HUES64 (cell line): Measurements from ENCODE around the gene PLEKHA5.

Source experiments
- H3K27ac ChIP-seq: 2 replicates; pipeline ENCODE4 v1.7.0; 2013; ENCODE audit warnings: low read depth, low read length, inconsistent platforms
- H3K27me3 ChIP-seq: 2 replicates; pipeline ENCODE4 v1.6.1; 2013; ENCODE audit warnings: mild to moderate bottlenecking, low read length; ENCODE audit not compliant: insufficient read depth
- H3K36me3 ChIP-seq: 2 replicates; pipeline ENCODE4 v1.6.1; 2013; ENCODE audit warnings: mild to moderate bottlenecking, low read length; ENCODE audit not compliant: insufficient read depth
- H3K4me1 ChIP-seq: 2 replicates; pipeline ENCODE4 v1.6.1; 2013; ENCODE audit warnings: mild to moderate bottlenecking, low read length, moderate library complexity; ENCODE audit not compliant: insufficient read depth
- H3K4me3 ChIP-seq: 2 replicates; pipeline ENCODE4 v1.5.1; 2013; ENCODE audit warnings: mild to moderate bottlenecking, low read length, moderate library complexity
- H3K9ac ChIP-seq: 2 replicates; pipeline ENCODE4 v1.6.1; 2013; ENCODE audit warnings: mild to moderate bottlenecking, low read depth, low read length
- H3K9me3 ChIP-seq: 2 replicates; pipeline ENCODE4 v1.6.1; 2013; ENCODE audit warnings: low read depth, low read length; ENCODE audit not compliant: insufficient read depth
- WGBS: fragments of 150-250, 120-280 bp; methylation state at CpG from one replicate; pipeline ENCODE4 v1.1.7; 2013; ENCODE audit warnings: missing lambda C conversion rate; 5-methylcytosine and 5-hydroxymethylcytosine counted together

The PLEKHA5 gene

DNA sequence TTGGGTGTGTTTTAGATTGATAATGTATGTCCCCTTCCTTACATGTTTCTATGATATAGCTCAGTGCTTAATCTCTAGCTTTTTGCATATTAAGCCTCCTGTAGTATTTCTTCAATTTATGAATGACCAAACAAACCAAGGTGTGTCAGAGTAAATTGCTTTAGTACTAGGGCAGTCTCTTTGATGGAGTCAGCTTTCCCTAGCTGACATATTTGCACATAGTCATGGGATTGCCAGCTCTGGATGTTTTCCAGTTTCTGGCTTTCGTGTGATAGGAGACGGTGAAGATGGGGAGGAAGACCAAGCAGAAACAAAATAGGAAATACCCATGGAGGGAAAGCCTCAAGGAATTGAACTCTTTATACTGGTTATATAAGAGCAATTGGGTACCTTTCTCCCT, 148.9 kb downstream of the PLEKHA5 start:
- WGBS: 98% methylated on average over 2 of the region's 2 CpGs
- Histone ChIP-seq H3K27me3 (no peaks in the 10 kb centered on the region), H3K4me3 (no peak overlapping the region), H3K27ac (no peak overlapping the region), H3K4me1 (no peaks in the 10 kb centered on the region), H3K9me3 (no peaks in the 10 kb centered on the region), H3K36me3 (peaks cover 73% of the 10 kb centered on the region), H3K9ac (no peak overlapping the region)

DNA sequence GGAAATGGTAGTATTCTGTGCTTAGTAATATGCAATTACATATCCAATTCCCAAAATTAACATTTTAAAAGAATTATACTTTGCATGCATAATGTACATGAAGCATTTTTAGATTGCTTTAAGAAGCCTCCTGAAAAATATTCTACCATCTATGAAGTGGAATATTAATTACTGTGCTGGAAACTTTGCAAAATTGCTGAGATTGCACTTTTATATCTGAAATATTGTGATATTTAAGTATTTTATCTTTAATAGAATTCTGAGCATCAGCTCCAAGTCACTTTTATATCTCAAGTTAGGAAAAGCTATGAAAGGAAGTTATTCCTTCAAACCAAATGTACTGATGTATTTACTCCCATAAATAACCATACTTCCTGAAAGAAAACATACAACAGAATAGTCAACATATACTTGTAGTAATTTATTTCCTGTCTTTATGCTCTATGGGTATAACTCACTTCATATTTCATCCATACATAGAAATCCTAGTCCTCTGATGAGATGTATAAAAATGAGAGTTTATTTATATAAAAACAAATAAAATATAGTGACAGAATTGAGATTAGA, 152.7 kb downstream of the PLEKHA5 start:
- H3K27ac ChIP-seq: no peak overlapping the region
- H3K4me1 ChIP-seq: no peaks in the 10 kb centered on the region
- H3K9me3 ChIP-seq: no peaks in the 10 kb centered on the region
- H3K9ac ChIP-seq: no peak overlapping the region
- no peaks in the 10 kb centered on the region for H3K27me3 ChIP-seq
- peaks cover 72% of the 10 kb centered on the region for H3K36me3 ChIP-seq
- H3K4me3 ChIP-seq: no peak overlapping the region

DNA sequence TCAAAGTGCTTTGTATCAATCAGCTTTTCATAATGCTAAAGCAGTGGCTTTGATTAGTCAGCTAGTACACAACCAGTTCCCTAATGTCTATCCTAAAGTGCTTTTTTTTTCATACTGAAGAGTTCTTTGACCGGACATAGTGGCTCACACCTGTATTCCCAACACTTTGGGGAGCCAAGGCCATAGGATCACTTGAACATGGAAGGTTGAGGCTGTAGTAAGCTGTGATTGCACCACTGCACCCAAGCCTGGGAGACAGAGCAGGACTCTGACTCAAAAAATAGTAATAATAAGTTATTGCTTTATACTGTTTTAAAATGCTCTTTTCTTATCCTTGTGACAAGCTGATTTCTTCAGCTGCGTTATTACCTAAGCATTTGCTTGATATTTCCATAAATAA, 155.1 kb downstream of the PLEKHA5 start:
- H3K4me1 ChIP-seq: peaks cover 11% of the 10 kb centered on the region
- no peak overlapping the region for H3K4me3 ChIP-seq
- WGBS: 86% methylated on average over 1 of the region's 2 CpGs
- H3K9ac ChIP-seq: no peak overlapping the region
- no peaks in the 10 kb centered on the region for H3K9me3 ChIP-seq
- no peak overlapping the region for H3K27ac ChIP-seq
- peaks cover 68% of the 10 kb centered on the region for H3K36me3 ChIP-seq
- no peaks in the 10 kb centered on the region for H3K27me3 ChIP-seq

DNA sequence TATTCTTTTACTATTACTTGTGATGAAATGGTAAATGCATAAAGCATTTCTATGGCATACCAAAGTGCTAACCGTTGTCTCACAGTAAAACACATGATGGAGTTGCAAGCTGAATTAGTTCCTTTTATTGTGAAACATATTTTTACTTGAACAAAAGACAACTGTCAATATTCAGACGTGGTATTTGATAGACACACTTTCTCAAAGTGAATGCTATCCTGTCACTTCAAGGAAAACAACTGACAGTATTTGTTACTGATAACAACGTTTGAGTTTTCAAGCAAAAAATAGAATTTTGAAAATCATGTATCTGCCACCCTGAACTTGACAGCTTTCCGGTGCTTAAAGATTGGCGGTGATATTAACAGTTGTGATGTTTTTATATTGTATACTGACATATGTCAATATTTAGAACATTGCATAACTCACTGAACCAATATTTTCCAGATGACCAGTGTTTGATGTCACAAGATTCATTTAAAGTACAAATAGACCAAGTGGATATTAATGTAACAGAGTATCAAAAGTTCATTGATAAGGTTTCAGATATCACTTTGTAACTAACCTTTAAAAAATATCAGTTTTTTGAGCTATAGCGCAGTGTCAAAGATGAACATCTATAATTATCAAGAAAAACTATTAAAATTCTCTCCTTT, 156.4 kb downstream of the PLEKHA5 start:
- peaks cover 11% of the 10 kb centered on the region for H3K4me1 ChIP-seq
- H3K9ac ChIP-seq: no peak overlapping the region
- no peak overlapping the region for H3K4me3 ChIP-seq
- 88% methylated on average over 4 of the region's 6 CpGs for WGBS
- peaks cover 71% of the 10 kb centered on the region for H3K36me3 ChIP-seq
- no peaks in the 10 kb centered on the region for H3K9me3 ChIP-seq
- no peaks in the 10 kb centered on the region for H3K27me3 ChIP-seq
- no peak overlapping the region for H3K27ac ChIP-seq

DNA sequence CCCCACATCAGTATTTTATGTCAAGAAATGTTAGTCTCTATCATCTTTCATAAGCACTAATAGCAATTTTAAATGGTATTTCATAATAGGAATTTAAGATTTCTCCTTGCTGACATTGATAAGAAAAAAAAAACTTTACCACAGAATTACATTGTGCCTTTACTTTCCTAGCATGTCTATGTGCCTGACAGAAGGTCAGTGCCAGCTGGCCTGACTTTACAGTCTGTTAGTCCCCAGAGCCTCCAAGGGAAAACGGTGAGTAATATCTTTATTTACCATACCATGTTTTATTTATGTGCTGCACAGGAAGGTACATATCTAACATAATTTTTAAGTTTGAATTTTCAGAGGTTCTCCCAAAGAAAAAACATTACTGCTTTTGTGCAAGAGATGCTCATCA, 157.8 kb downstream of the PLEKHA5 start:
- peaks cover 71% of the 10 kb centered on the region for H3K36me3 ChIP-seq
- WGBS: 83% methylated on average over 1 of the region's 1 CpG
- H3K9me3 ChIP-seq: no peaks in the 10 kb centered on the region
- no peak overlapping the region for H3K4me3 ChIP-seq
- no peaks in the 10 kb centered on the region for H3K27me3 ChIP-seq
- peaks cover 11% of the 10 kb centered on the region for H3K4me1 ChIP-seq
- H3K27ac ChIP-seq: no peak overlapping the region; the same call in 1 of the 2 replicates
- no peak overlapping the region for H3K9ac ChIP-seq

DNA sequence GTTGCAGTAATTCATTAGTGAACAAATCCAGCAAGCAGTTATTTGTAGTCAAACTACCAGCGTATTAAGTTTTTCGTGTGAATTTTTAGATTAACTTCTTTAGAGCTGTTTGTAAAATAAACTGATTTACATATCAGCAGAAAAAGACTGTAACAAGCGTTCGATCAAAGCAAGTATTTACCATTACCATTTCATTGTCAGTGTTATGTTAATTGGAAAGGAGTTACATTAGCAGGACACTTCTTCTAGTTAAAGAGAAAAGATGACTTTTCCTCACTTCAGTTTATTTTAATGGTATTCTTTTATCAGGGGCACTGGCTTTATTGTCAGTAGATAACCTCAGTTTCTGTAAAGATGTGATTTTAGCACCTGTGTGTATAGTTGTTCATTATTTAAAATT, 158.6 kb downstream of the PLEKHA5 start:
- H3K4me1 ChIP-seq: peaks cover 11% of the 10 kb centered on the region
- peaks cover 67% of the 10 kb centered on the region for H3K36me3 ChIP-seq
- no peak overlapping the region for H3K9ac ChIP-seq
- WGBS: 58% methylated on average over 2 of the region's 4 CpGs
- H3K9me3 ChIP-seq: no peaks in the 10 kb centered on the region
- H3K4me3 ChIP-seq: no peak overlapping the region
- H3K27ac ChIP-seq: no peak overlapping the region; the same call in 1 of the 2 replicates
- H3K27me3 ChIP-seq: no peaks in the 10 kb centered on the region

DNA sequence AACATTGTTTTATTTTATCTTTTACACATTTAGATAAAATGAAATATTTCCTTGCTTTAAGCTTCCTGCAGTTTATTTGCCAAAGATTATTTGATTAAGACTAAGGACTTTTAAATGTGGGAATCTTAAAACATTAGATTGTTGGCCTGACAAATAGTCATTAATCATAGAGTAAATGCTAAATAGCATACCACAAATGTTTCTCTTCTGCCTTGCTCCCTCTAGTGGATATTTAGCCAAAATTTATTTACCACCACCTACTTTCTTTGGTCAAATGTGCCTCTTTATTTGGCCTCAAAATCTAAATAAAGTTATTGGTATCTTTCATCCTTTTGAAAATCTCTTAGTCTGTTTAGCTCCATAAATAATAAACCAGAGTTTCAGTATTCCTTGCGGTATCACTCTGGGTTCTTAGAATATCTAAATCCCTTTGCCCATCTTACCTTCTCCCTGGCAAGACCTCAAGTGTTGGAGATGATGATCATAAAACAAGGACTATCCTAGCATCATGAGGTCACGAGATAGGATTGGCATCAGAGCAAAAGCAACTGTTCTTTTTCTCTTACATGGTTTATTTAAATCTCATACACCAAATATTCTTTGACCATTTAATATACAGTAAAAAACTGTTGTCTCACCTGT, 159.2 kb downstream of the PLEKHA5 start:
- Histone ChIP-seq H3K27ac (no peak overlapping the region), H3K9me3 (no peaks in the 10 kb centered on the region), H3K9ac (no peak overlapping the region), H3K4me3 (no peak overlapping the region), H3K36me3 (peaks cover 67% of the 10 kb centered on the region), H3K27me3 (no peaks in the 10 kb centered on the region), H3K4me1 (peaks cover 11% of the 10 kb centered on the region)
- 86% methylated on average over 2 of the region's 2 CpGs for WGBS

DNA sequence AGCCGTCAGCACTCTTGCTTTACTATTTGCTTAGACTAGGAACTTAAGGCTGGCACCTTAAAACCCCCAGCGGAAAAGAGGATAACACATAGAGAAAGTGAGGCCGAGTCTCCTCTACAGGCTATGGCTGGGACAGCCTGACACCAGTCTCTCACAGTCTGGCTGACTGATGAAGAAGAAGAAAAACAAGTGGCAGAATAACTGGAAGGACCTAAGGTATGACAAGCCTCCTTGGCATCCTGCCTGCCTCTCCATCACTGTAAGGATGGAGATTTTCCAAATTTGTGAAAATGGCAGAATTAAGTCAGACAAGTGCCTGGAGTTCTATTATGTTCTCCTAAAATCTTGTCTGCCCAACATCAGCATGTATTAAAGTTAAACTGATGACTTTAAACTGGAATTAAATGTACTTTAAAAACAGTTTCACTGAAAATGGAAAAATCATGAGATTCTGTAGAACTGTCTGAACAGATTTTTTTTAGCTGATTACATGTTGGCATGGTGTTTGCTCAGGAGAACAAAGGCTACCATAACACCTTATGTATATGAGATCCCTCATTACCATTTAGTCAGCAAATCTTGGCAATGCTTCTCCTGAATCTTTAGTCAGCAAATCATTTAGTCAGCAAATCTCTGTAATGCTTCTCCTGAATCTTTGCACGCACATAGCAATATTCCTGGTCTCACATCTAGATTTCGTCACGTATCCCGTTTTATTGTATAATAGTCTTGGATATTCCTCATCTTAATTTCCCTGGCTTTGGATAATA, 169.5 kb downstream of the PLEKHA5 start:
- H3K4me3 ChIP-seq: no peak overlapping the region
- 98% methylated on average over 7 of the region's 7 CpGs for WGBS
- H3K9me3 ChIP-seq: no peaks in the 10 kb centered on the region
- H3K9ac ChIP-seq: no peak overlapping the region
- peaks cover 53% of the 10 kb centered on the region for H3K36me3 ChIP-seq
- peaks cover 9% of the 10 kb centered on the region; the same call in 1 of the 2 replicates for H3K4me1 ChIP-seq
- H3K27ac ChIP-seq: no peak overlapping the region
- no peaks in the 10 kb centered on the region for H3K27me3 ChIP-seq

DNA sequence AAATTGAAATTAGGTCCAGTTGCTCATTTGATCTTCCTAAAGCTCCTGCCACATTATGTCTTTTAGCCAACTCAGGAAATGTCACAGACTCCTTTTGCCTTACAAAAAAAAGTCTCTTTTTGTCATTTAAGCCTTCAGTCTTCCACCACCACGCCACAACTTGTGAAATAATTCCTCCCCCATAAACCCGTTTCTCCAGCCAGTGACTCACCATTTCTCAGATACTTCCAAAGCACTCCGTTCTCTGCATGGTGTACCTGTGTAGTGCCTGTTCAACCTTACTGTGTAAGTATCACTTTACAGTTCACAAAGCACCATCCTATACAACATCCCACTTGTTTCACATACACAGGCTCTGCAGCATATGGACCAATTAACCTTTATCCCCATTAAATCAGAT, 170.2 kb downstream of the PLEKHA5 start:
- Histone ChIP-seq H3K4me3 (no peak overlapping the region), H3K27ac (no peak overlapping the region), H3K9me3 (no peaks in the 10 kb centered on the region), H3K27me3 (no peaks in the 10 kb centered on the region), H3K4me1 (peaks cover 9% of the 10 kb centered on the region; the same call in 1 of the 2 replicates), H3K9ac (no peak overlapping the region), H3K36me3 (peaks cover 54% of the 10 kb centered on the region)
- 95% methylated on average over 3 of the region's 3 CpGs for WGBS

DNA sequence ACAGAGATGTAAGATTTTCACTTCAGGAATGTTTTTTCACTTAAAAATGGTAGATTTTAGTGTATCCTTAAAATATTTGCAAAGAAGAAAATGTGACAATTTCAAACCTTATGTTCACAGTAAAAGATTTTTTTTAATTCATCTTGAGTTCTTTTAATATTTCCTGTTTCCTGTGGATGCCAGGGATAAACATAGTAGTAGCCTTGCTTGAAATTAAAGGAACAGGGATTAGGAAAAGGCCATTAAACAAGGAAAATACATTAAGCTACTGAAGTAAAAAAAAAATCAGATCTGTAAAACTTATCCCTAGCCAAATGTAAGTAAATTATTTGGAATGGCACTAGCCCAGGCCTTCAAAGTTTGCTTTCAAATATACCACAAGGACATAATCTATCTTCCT, 171.7 kb downstream of the PLEKHA5 start:
- Histone ChIP-seq H3K27me3 (no peaks in the 10 kb centered on the region), H3K27ac (no peak overlapping the region), H3K9me3 (no peaks in the 10 kb centered on the region), H3K36me3 (peaks cover 51% of the 10 kb centered on the region), H3K4me1 (peaks cover 9% of the 10 kb centered on the region; the same call in 1 of the 2 replicates), H3K4me3 (no peak overlapping the region), H3K9ac (no peak overlapping the region)

DNA sequence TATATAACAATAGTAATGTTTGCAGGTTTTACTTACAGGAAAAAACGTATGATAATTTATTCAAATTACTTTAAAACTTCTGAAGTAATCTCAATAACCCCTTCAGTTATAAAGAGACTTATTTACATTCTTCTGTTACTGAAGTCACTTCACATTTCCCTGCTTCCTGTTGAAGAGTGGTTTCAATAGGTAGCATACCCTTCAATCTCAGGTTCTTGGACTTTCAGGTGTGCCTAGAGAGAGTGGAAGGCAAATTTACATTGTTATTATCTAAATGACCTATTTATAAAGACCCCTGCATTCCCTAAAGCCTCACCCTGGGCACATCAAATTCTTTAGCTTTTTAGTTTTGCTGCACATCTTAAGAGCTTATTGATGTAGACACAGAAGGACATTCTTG, 172.2 kb downstream of the PLEKHA5 start:
- no peak overlapping the region for H3K27ac ChIP-seq
- H3K27me3 ChIP-seq: no peaks in the 10 kb centered on the region
- no peaks in the 10 kb centered on the region for H3K9me3 ChIP-seq
- no peak overlapping the region for H3K4me3 ChIP-seq
- H3K36me3 ChIP-seq: peaks cover 51% of the 10 kb centered on the region
- H3K9ac ChIP-seq: no peak overlapping the region
- WGBS: no CpG with 5 or more reads among the region's 1 CpG
- peaks cover 9% of the 10 kb centered on the region; the same call in 1 of the 2 replicates for H3K4me1 ChIP-seq
